ENCODE measurements around the gene HDAC4.
A peak's percentile ranks its signal among the peaks of the same experiment; 100 is the strongest.

Gene HDAC4

DNA sequence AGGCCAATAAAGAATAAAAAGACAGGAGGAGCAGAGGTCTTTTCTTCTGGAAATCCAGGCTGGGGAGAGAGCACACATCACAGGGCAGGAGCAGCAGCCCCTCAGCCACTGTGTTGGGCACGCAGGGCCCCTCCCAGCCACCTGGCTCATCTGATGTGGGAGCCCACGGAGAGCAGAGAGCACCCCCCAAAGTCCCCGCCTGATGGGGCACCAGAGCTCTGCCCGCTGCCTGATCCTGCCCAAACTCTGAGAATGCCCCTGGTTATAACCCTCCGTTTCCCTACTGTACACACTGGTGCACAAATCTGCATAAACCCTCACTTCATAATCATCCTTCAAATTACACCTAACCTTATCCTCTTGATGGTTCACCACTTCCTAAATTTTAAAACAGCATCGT, 111.3 kb downstream of the HDAC4 start:
- Histone ChIP-seq H3K4me3 (ENCODE audit: low read depth in 1 of 2, low read length in 2 of 2) (no peak overlapping the region), H3K9ac (ENCODE audit: low read length) (peak overlapping the region; percentile 35), H3K27ac (ENCODE audit: low read depth, low read length) (peak overlapping the region; percentile 61), H3K36me3 (ENCODE audit: insufficient read depth, low read length) (no peaks in the 10 kb centered on the region), H3K9me3 (ENCODE audit: low read length) (no peaks in the 10 kb centered on the region), H3K4me1 (ENCODE audit: insufficient read depth, low read length) (peaks cover 94% of the 10 kb centered on the region), H3K27me3 (ENCODE audit: control insufficient read depth in 1 of 2, insufficient read depth in 2 of 2, low read length in 2 of 2) (no peaks in the 10 kb centered on the region)

DNA sequence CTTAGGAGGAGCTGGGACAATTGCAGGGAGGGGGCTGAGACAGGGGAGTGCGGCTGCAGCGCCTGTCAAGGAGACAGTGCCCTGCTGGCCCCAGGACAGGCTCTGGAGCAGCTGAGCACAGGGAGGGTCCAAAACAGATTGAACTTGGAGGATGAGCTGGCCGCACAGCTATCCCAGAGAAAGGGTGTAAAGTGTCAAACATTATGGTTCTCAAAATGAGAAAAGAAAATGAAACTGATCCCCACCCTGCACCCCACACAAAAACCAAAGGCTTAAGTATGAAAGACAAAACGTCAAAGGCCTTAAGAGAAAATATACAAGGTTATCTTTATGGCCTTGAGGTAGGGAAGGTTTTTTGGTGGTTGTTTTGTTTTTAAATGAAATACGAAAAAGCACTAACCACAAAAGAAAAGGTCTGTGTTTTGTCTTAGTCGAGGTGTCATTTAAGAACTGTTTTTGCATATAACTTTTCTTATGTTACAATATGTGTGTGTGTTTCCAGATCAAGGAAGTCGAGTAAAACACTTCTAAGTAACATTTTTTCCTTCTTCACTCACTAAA, 111.8 kb downstream of the HDAC4 start:
- Histone ChIP-seq H3K9me3 (ENCODE audit: low read length) (no peaks in the 10 kb centered on the region), H3K27ac (ENCODE audit: low read depth, low read length) (peak overlapping the region; percentile 61), H3K36me3 (ENCODE audit: insufficient read depth, low read length) (no peaks in the 10 kb centered on the region), H3K9ac (ENCODE audit: low read length) (peak overlapping the region; percentile 35), H3K4me3 (ENCODE audit: low read depth in 1 of 2, low read length in 2 of 2) (no peak overlapping the region), H3K27me3 (ENCODE audit: control insufficient read depth in 1 of 2, insufficient read depth in 2 of 2, low read length in 2 of 2) (no peaks in the 10 kb centered on the region), H3K4me1 (ENCODE audit: insufficient read depth, low read length) (peaks cover 94% of the 10 kb centered on the region)

DNA sequence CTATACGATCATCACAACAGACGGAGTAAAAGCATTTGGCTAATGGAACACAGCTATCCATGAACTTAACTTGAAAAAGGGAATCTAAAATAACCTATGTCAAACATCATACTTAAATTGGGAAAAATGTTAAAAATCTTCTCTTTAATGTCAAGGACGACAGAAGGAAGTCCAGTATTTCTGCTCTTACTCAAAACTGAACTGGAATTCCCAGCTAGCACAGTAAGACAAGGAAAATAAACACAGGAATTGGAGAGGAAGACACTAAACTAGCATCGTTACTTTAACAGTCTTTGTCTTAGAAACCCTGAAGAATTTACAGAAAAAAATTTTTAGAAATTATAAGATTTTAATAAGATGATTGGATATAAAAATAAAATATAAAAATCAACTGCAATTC, 112.6 kb downstream of the HDAC4 start:
- no peaks in the 10 kb centered on the region for H3K36me3 ChIP-seq (ENCODE audit: insufficient read depth, low read length)
- H3K9me3 ChIP-seq (ENCODE audit: low read length), result no peaks in the 10 kb centered on the region
- H3K9ac ChIP-seq (ENCODE audit: low read length), result no peak overlapping the region
- H3K4me3 ChIP-seq (ENCODE audit: low read depth in 1 of 2, low read length in 2 of 2), result no peak overlapping the region
- no peak overlapping the region for H3K27ac ChIP-seq (ENCODE audit: low read depth, low read length)
- no peaks in the 10 kb centered on the region for H3K27me3 ChIP-seq (ENCODE audit: control insufficient read depth in 1 of 2, insufficient read depth in 2 of 2, low read length in 2 of 2)
- peaks cover 91% of the 10 kb centered on the region for H3K4me1 ChIP-seq (ENCODE audit: insufficient read depth, low read length)

DNA sequence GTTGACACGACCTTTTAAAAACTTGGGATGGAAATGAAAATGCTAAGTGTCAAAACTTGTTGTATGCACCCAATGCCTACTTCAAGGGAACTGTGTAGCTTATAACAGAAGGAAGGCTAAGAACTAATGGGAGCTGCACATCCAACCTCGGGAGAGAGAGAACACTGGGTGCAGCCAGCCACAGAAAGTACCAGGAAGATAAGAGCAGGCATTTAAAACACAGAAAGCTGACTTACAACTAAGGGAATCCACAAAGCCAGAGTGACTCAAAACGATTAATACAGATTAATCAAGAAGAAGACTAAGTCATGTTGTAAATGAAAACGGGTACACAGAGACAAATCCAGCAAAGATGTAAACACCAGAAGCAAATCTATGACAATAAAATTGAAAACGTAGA, 113.4 kb downstream of the HDAC4 start:
- Histone ChIP-seq H3K27me3 (ENCODE audit: control insufficient read depth in 1 of 2, insufficient read depth in 2 of 2, low read length in 2 of 2) (no peaks in the 10 kb centered on the region), H3K9ac (ENCODE audit: low read length) (no peak overlapping the region), H3K27ac (ENCODE audit: low read depth, low read length) (peak overlapping the region; percentile 19), H3K4me3 (ENCODE audit: low read depth in 1 of 2, low read length in 2 of 2) (no peak overlapping the region), H3K9me3 (ENCODE audit: low read length) (no peaks in the 10 kb centered on the region), H3K36me3 (ENCODE audit: insufficient read depth, low read length) (no peaks in the 10 kb centered on the region), H3K4me1 (ENCODE audit: insufficient read depth, low read length) (peaks cover 89% of the 10 kb centered on the region)

DNA sequence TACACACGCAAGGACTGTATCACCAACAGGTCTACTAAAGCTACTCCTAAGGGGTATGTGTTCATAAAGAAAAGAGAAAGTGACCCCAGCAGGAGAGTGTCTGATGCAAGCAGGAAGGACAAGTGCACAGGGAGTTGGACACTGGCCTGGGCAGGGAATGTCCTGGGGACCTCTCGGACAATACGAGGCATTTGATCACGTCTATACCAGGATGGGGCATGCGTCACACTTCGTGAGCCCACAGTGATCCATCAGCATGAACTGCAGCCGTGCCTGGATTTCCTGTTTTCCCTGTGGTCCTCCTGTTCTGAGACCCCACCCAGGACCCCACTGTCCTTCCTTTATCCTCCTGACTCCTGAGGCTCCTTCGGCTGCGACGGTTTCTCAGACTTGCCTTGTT, 113.9 kb downstream of the HDAC4 start:
- no peaks in the 10 kb centered on the region for H3K27me3 ChIP-seq (ENCODE audit: control insufficient read depth in 1 of 2, insufficient read depth in 2 of 2, low read length in 2 of 2)
- H3K4me1 ChIP-seq (ENCODE audit: insufficient read depth, low read length), result peaks cover 84% of the 10 kb centered on the region
- peak overlapping the region; percentile 19 for H3K27ac ChIP-seq (ENCODE audit: low read depth, low read length)
- no peak overlapping the region for H3K9ac ChIP-seq (ENCODE audit: low read length)
- no peaks in the 10 kb centered on the region for H3K9me3 ChIP-seq (ENCODE audit: low read length)
- H3K36me3 ChIP-seq (ENCODE audit: insufficient read depth, low read length), result no peaks in the 10 kb centered on the region
- no peak overlapping the region for H3K4me3 ChIP-seq (ENCODE audit: low read depth in 1 of 2, low read length in 2 of 2)

DNA sequence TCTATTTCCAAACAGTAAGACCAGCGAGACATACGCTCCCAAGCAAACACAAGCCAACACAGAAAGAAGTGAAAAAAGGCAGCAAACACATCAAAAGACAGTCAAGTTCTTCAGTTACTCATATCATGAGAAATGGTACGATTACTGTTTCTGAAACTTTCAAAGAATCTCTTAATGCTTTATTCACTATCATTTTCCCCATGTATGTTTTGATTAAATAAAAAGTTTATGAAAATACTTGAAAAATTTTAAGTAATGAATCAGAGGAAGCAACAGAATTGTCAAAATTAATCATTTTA, 114.9 kb downstream of the HDAC4 start:
- Histone ChIP-seq H3K9ac (ENCODE audit: low read length) (no peak overlapping the region), H3K9me3 (ENCODE audit: low read length) (no peaks in the 10 kb centered on the region), H3K4me3 (ENCODE audit: low read depth in 1 of 2, low read length in 2 of 2) (peak overlapping the region; percentile 9 to 49), H3K4me1 (ENCODE audit: insufficient read depth, low read length) (peaks cover 74% of the 10 kb centered on the region), H3K27ac (ENCODE audit: low read depth, low read length) (peak overlapping the region; percentile 46), H3K27me3 (ENCODE audit: control insufficient read depth in 1 of 2, insufficient read depth in 2 of 2, low read length in 2 of 2) (no peaks in the 10 kb centered on the region), H3K36me3 (ENCODE audit: insufficient read depth, low read length) (no peaks in the 10 kb centered on the region)

DNA sequence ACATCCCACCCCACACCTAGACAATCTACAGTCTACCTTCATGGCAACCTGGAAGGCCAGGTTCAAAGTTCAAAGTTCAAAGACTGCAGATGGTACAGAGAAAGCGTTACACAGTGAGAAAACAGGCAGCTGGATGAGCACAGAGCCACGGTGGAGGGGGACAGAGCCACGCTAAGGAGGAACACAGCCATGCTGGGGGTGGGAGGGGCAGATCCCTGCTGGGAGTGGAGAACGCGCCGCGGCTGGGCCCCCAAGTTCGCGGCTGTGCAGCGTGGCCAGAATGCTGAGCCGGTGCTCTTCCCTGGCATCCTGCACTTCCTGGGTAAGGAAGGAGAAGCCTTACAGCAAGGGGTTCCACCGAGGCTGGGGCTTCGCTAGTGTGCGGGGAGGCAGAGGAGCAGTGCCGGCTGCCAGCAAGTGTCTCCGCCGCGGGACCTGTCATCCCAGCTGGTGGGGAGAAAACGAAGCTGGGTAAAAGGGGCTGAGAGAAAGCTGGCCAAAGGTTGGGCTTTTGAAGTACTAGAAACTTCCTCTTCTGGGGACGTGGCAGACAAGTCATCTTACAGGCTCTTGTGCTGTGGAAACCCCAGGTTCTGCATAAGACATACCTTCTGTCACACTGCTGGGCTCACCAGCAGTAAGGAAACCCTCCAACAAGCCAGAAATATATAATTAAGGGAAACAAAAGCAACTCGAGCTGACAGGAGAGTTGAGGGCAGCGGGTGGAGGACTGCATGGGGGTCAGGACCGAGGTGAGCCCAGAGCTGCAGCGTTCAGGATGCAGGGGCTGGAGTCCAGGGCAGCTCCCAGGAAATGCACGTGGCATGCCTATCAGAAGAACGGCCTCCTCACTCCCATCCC, 115.5 kb downstream of the HDAC4 start:
- Histone ChIP-seq H3K27ac (ENCODE audit: low read depth, low read length) (peak overlapping the region; percentile 46), H3K27me3 (ENCODE audit: control insufficient read depth in 1 of 2, insufficient read depth in 2 of 2, low read length in 2 of 2) (no peaks in the 10 kb centered on the region), H3K4me1 (ENCODE audit: insufficient read depth, low read length) (peaks cover 72% of the 10 kb centered on the region), H3K9me3 (ENCODE audit: low read length) (no peaks in the 10 kb centered on the region), H3K36me3 (ENCODE audit: insufficient read depth, low read length) (no peaks in the 10 kb centered on the region), H3K9ac (ENCODE audit: low read length) (no peak overlapping the region), H3K4me3 (ENCODE audit: low read depth in 1 of 2, low read length in 2 of 2) (peak overlapping the region; percentile 9 to 49)

DNA sequence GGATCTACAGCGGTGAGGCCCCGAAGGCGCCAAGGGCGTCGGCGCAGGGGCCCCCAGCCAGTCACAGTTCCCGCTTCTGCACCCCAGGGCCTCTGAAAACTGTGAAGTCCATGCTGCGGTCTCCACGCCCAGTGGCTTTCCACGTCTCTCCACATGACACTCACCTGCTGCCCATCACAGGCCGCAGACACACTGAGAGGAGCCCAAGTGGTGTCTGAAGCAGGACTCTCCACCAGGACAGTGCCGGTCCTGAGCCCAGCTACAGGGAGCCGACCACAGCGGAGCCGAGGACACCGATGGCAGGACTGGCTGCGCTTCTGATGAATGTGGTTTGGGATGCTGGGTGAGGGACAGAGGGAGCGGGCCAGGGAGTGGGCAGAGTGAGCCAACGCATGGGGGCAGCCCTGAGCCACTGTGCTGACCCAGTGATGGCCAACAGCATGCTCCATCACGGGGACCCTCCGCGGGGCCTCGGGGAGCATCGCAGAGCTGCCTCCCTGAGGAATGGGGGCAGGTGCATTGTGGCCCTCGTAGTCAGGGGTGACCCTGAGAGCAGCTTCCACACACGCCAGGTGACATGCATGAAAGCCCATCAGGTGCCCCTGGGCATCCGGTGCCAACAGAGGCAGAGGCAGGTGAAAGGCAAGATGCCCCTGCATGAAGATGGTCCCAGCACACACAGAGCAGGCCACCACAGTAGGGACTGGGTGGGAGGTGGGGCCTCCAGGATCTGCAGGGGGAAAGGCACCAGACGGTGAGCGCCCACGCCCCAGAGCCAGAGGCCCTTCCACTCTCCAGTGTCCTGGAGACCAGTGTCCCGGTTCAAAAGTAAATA, 116.6 kb downstream of the HDAC4 start:
- Histone ChIP-seq H3K4me3 (ENCODE audit: low read depth in 1 of 2, low read length in 2 of 2) (no peak overlapping the region), H3K27ac (ENCODE audit: low read depth, low read length) (no peak overlapping the region), H3K9ac (ENCODE audit: low read length) (no peak overlapping the region), H3K27me3 (ENCODE audit: control insufficient read depth in 1 of 2, insufficient read depth in 2 of 2, low read length in 2 of 2) (no peaks in the 10 kb centered on the region), H3K4me1 (ENCODE audit: insufficient read depth, low read length) (peaks cover 72% of the 10 kb centered on the region), H3K36me3 (ENCODE audit: insufficient read depth, low read length) (no peaks in the 10 kb centered on the region), H3K9me3 (ENCODE audit: low read length) (no peaks in the 10 kb centered on the region)

DNA sequence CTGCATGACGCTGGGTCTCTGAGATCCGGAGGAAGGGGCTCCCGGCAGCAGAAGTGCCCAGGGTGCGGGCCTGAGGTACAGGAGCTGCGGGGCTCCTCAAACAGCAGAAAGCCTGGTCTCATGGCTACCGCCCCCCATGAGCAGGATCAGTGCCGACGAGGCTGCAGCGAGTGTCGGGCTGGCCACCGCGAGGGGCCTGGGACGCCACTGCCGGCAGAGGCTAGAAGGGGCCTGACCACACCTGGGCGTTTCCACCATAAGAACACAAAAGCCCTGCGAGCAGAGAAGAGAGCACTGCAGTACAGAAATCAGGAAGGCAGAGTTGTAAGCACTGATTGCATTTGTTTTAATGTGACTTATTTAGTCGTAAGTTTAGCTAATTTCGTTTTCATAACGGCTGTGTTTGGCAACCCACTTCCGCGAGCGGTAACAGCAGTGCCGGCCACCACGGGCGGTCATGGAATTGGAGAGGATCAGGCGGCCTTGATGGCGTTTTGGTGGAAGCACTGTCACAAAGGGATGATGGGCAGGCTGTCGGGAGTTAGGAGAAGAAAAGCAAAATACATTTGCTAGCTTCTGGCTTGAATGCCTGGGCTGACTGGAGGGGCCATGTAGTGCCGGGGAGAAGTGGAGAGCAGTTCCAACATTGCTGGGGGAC, 117.4 kb downstream of the HDAC4 start:
- Histone ChIP-seq H3K9me3 (ENCODE audit: low read length) (no peaks in the 10 kb centered on the region), H3K27me3 (ENCODE audit: control insufficient read depth in 1 of 2, insufficient read depth in 2 of 2, low read length in 2 of 2) (no peaks in the 10 kb centered on the region), H3K36me3 (ENCODE audit: insufficient read depth, low read length) (no peaks in the 10 kb centered on the region), H3K27ac (ENCODE audit: low read depth, low read length) (no peak overlapping the region), H3K9ac (ENCODE audit: low read length) (no peak overlapping the region), H3K4me3 (ENCODE audit: low read depth in 1 of 2, low read length in 2 of 2) (no peak overlapping the region), H3K4me1 (ENCODE audit: insufficient read depth, low read length) (peaks cover 73% of the 10 kb centered on the region)

DNA sequence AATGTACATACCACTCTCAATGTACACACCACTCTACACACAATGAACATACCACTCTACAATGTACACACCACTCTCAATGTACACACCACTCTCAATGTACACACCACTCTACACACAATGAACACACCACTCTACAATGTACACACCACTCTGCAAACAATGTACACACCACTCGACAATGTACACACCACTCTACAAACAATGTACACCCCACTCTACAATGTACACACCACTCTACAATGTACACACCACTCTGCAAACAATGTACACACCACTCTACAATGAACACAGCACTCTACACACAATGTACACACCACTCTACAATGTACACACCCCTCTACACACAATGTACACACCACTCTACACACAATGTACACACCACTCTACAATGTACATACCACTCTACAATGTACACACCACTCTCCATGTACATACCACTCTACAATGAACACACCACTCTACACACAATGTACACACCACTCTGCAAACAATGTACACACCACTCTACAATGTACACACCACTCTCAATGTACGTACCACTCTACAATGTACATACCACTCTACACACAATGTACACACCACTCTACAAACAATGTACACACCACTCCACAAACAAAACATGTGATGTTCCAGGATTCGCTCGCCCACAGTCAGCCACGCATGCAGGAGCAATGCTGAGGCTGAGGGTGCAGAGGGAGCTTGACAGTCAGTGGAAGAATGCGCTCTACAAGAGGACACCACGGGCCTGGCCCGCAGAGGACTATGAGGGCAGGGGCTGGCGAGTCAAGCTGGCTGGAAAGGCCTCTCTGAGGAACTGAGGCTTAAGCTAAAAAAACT, 118.2 kb downstream of the HDAC4 start:
- Histone ChIP-seq H3K27me3 (ENCODE audit: control insufficient read depth in 1 of 2, insufficient read depth in 2 of 2, low read length in 2 of 2) (no peaks in the 10 kb centered on the region), H3K4me1 (ENCODE audit: insufficient read depth, low read length) (peaks cover 71% of the 10 kb centered on the region), H3K9ac (ENCODE audit: low read length) (no peak overlapping the region), H3K9me3 (ENCODE audit: low read length) (no peaks in the 10 kb centered on the region), H3K27ac (ENCODE audit: low read depth, low read length) (no peak overlapping the region), H3K4me3 (ENCODE audit: low read depth in 1 of 2, low read length in 2 of 2) (no peak overlapping the region), H3K36me3 (ENCODE audit: insufficient read depth, low read length) (no peaks in the 10 kb centered on the region)
